ENCODE data around the gene CNIH3. TPM values are rescaled to one million over a fixed set of nuclear protein-coding genes. Genes with fewer than 3 reads are reported as not detected.

CNIH3 gene
- total and polyA plus RNA-seq, 10 of the 15 experiments (the other 5 are each of a cell fraction or from before 2014, with no cell fraction given) = 0.77 to 5.8 (median 1.8) TPM

DNA sequence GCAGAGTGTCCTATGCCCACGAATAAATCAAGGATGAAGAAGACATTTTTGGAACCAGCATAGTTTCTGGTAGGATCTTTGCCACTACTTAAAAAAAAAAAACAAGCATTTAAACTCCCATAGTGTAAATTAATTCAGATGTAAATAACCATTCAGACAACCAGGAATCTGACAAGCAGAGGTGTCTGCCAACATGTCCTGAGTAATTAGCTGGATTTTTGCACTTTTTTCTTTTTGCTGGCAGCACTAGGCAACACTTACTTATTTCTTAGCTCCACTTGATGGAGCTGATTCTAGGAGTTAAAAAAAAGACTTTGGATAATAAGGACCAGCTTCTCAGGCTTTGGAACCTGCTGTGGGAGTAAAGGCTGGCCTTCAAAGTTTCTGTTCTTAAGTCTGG is 27.6 kb upstream of the CNIH3 start:
- ChIA-PET SMC1A (ENCODE audit: uncharacterized antibody, unreplicated experiment) (interaction anchor here (1.0 to 1.4 kb wide), 3 partner anchors 10 to 171 kb away, joined by 3 read pairs; no protein-coding TSS in a partner anchor), RAD21 (ENCODE audit: unreplicated experiment) (no interaction called here), CTCF (interaction anchor here (0.6 to 1.2 kb wide), 2 partner anchors 263 to 1037 kb away, joined by 4 to 5 read pairs; no protein-coding TSS in a partner anchor), POLR2A (interaction anchor here (0.6 kb wide), 1 partner anchor 1220 kb away, joined by 6 read pairs; no protein-coding TSS in a partner anchor)
- H3K4me3 ChIP-seq = no peak overlapping the region
- H3K4me1 ChIP-seq (ENCODE audit: control insufficient read depth, insufficient read depth, low read length) = no peaks in the 10 kb centered on the region
- in situ Hi-C loops (cut with MboI) (no loop called here), intact Hi-C loops (cut with micrococcal nuclease; ENCODE audit: unreplicated experiment) (no loop called here)
- FAIRE-seq (no peak), ATAC-seq (no peak), DNase-seq (ENCODE audit: low read depth, low spot score) (no peak)
- H3K4me2 ChIP-seq (ENCODE audit: control insufficient read depth, insufficient read depth) = no peak overlapping the region
- no peaks in the 10 kb centered on the region for H3K27me3 ChIP-seq (replicated peaks in 1 of 2; ENCODE audit: control insufficient read depth in 2 of 2, insufficient read depth in 2 of 2, low read length in 1 of 2)
- TF ChIP-seq, protein P1, sequence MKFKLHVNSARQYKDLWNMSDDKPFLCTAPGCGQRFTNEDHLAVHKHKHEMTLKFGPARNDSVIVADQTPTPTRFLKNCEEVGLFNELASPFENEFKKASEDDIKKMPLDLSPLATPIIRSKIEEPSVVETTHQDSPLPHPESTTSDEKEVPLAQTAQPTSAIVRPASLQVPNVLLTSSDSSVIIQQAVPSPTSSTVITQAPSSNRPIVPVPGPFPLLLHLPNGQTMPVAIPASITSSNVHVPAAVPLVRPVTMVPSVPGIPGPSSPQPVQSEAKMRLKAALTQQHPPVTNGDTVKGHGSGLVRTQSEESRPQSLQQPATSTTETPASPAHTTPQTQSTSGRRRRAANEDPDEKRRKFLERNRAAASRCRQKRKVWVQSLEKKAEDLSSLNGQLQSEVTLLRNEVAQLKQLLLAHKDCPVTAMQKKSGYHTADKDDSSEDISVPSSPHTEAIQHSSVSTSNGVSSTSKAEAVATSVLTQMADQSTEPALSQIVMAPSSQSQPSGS (IDR thresholded peaks at IDR 0.05; ENCODE audit: low read length) = no peak
- TF ChIP-seq TCF3 (IDR thresholded peaks at IDR 0.05; ENCODE audit: borderline replicate concordance, insufficient read depth, low read depth, low read length) (no peak), CHD1 (IDR thresholded peaks at IDR 0.05; ENCODE audit: low read depth, low read length) (no peak), NFYA (IDR thresholded peaks at IDR 0.05; ENCODE audit: borderline replicate concordance, low read depth, low read length) (no peak), GATAD2B (conservative IDR thresholded peaks at IDR 0.05; ENCODE audit: low read depth) (no peak), ZNF207 (IDR thresholded peaks at IDR 0.05; ENCODE audit: borderline replicate concordance) (no peak), HCFC1 (IDR thresholded peaks at IDR 0.05; ENCODE audit: low read length) (no peak)
- H3K36me3 ChIP-seq (ENCODE audit: control insufficient read depth in 2 of 2, insufficient read depth in 2 of 2, low read length in 1 of 2) = no peaks in the 10 kb centered on the region
- no peaks in the 10 kb centered on the region for H3K9me3 ChIP-seq (replicated peaks; ENCODE audit: control insufficient read depth, insufficient read depth, low read length)
- no peaks in the 10 kb centered on the region for H4K20me1 ChIP-seq (ENCODE audit: control insufficient read depth, insufficient read depth)
- no peak overlapping the region for H3K27ac ChIP-seq (ENCODE audit: control insufficient read depth, insufficient read depth)
- WGBS (ENCODE audit: insufficient coverage, insufficient replicate concordance, low lambda C conversion rate, missing lambda C conversion rate) = 6% methylated on average over 1 of the region's 1 CpG
- no peak overlapping the region for H2AFZ ChIP-seq (ENCODE audit: control insufficient read depth, low read depth, low read length)
- BruUV-seq (replicated peaks) = no TSS peak
- H3K9ac ChIP-seq (ENCODE audit: control insufficient read depth, insufficient read depth, low read length) = no peak overlapping the region
- no peaks in the 10 kb centered on the region for H3K79me2 ChIP-seq (ENCODE audit: control insufficient read depth, insufficient read depth, low read length)

Data from GM12878 (cell line).